H9 (cell line): Measurements from ENCODE around the gene LMX1B. TPM values are rescaled to one million over a fixed set of nuclear protein-coding genes. Genes with fewer than 3 reads are reported as not detected.
A peak's percentile ranks its signal among the peaks of the same experiment; 100 is the strongest.

ENCODE experiments used
- DNase-seq: peaks from one replicate; pipeline ENCODE4 v3.0.0-alpha.2; 2017
- H2AFZ ChIP-seq: one replicate; pipeline ENCODE4 v1.6.1; 2013; ENCODE audit warnings: mild to moderate bottlenecking, low read length, control low read depth, moderate library complexity
- H2AK5ac ChIP-seq: 2 replicates; pipeline ENCODE4 v1.6.1; 2013; ENCODE audit warnings: low read length, control low read depth, mixed read lengths; ENCODE audit not compliant: insufficient read length
- H2BK120ac ChIP-seq: one replicate; pipeline ENCODE4 v1.6.1; 2013; ENCODE audit warnings: low read depth, mild to moderate bottlenecking, low read length, control low read depth, inconsistent platforms; ENCODE audit not compliant: poor library complexity, severe bottlenecking
- H2BK12ac ChIP-seq: 2 replicates; pipeline ENCODE4 v1.6.1; 2013; ENCODE audit warnings: low read length, control low read depth, mixed read lengths, low read depth; ENCODE audit not compliant: insufficient read length
- H2BK15ac ChIP-seq: 2 replicates; pipeline ENCODE4 v1.6.1; 2013; ENCODE audit warnings: low read depth, low read length, control low read depth
- H2BK20ac ChIP-seq: one replicate; pipeline ENCODE4 v1.6.1; 2013; ENCODE audit warnings: low read depth, mild to moderate bottlenecking, low read length, control low read depth, inconsistent platforms; ENCODE audit not compliant: poor library complexity, severe bottlenecking
- H2BK5ac ChIP-seq: 2 replicates; pipeline ENCODE4 v1.6.1; 2013; ENCODE audit warnings: low read length, control low read depth, mixed read lengths; ENCODE audit not compliant: insufficient read length
- H3K14ac ChIP-seq: 2 replicates; pipeline ENCODE4 v1.6.1; 2013; ENCODE audit warnings: low read length, control low read depth; ENCODE audit not compliant: insufficient read depth
- H3K18ac ChIP-seq: 2 replicates; pipeline ENCODE4 v1.6.1; 2013; ENCODE audit warnings: low read depth, mild to moderate bottlenecking, mixed read lengths, low read length, control low read depth; ENCODE audit not compliant: insufficient read length
- H3K23ac ChIP-seq: 2 replicates; pipeline ENCODE4 v1.6.1; 2013; ENCODE audit warnings: low read length, control low read depth, mixed read lengths, low read depth; ENCODE audit not compliant: insufficient read length
- H3K23me2 ChIP-seq: 2 replicates; pipeline ENCODE4 v1.6.1; 2013; ENCODE audit warnings: low read depth, mild to moderate bottlenecking, mixed read lengths, low read length, control low read depth; ENCODE audit not compliant: insufficient read length, poor library complexity, severe bottlenecking
- H3K27ac ChIP-seq: 2 replicates; pipeline ENCODE4 v1.5.1; 2013; ENCODE audit warnings: low read length, control low read depth, mixed read lengths, low read depth; ENCODE audit not compliant: insufficient read length
- H3K27me3 ChIP-seq: 2 replicates; pipeline ENCODE4 v1.6.1; 2013; ENCODE audit warnings: low read length, control low read depth, inconsistent platforms; ENCODE audit not compliant: insufficient read depth
- H3K4ac ChIP-seq: 2 replicates; pipeline ENCODE4 v1.6.1; 2013; ENCODE audit warnings: low read depth, mild to moderate bottlenecking, control low read depth, inconsistent platforms, low read length, moderate library complexity
- H3K4me1 ChIP-seq: 2 replicates; pipeline ENCODE4 v1.6.1; 2013; ENCODE audit warnings: low read length, control low read depth, inconsistent platforms; ENCODE audit not compliant: insufficient read depth
- H3K4me2 ChIP-seq: 2 replicates; pipeline ENCODE4 v1.6.1; 2013; ENCODE audit warnings: low read length, control low read depth, mixed read lengths; ENCODE audit not compliant: insufficient read length, insufficient read depth
- H3K56ac ChIP-seq: 2 replicates; pipeline ENCODE4 v1.6.1; 2013; ENCODE audit warnings: low read depth, mild to moderate bottlenecking, mixed read lengths, low read length, control low read depth; ENCODE audit not compliant: insufficient read length
- H3K79me1 ChIP-seq: 2 replicates; pipeline ENCODE4 v1.6.1; 2013; ENCODE audit warnings: low read depth, mild to moderate bottlenecking, moderate library complexity, low read length, control low read depth, inconsistent platforms; ENCODE audit not compliant: insufficient read depth, poor library complexity, severe bottlenecking
- H3K79me2 ChIP-seq: 2 replicates; pipeline ENCODE4 v1.6.1; 2013; ENCODE audit warnings: low read length, control low read depth, inconsistent platforms; ENCODE audit not compliant: insufficient read depth
- H3K9ac ChIP-seq: 2 replicates; pipeline ENCODE4 v1.6.1; 2013; ENCODE audit warnings: low read length, control low read depth, mixed read lengths; ENCODE audit not compliant: insufficient read length; ENCODE audit errors: extremely low read depth
- H3K9me3 ChIP-seq: one replicate; pipeline ENCODE4 v1.6.1; 2013; ENCODE audit warnings: low read depth, low read length, inconsistent platforms; ENCODE audit not compliant: control insufficient read depth
- H3T11ph ChIP-seq: one replicate; pipeline ENCODE4 v1.6.1; 2013; ENCODE audit warnings: mild to moderate bottlenecking, low read length, control low read depth, inconsistent platforms
- H4K20me1 ChIP-seq: one replicate; pipeline ENCODE4 v1.6.1; 2013; ENCODE audit not compliant: control insufficient read depth, insufficient read length, insufficient read depth
- H4K5ac ChIP-seq: 2 replicates; pipeline ENCODE4 v1.6.1; 2013; ENCODE audit warnings: low read depth, mild to moderate bottlenecking, mixed read lengths, low read length, control low read depth; ENCODE audit not compliant: insufficient read length
- H4K8ac ChIP-seq: replicated peaks from 2 replicates; pipeline ENCODE4 v1.6.1; 2013; ENCODE audit warnings: low read length, control low read depth, mixed read lengths, low read depth; ENCODE audit not compliant: insufficient read length
- H4K91ac ChIP-seq: 2 replicates; pipeline ENCODE4 v1.6.1; 2013; ENCODE audit warnings: low read depth, mild to moderate bottlenecking, moderate library complexity, mixed read lengths, low read length, control low read depth; ENCODE audit not compliant: insufficient read length
- H3K27ac Mint-ChIP-seq, 3 experiments: 2 replicates in 2 of 3; 3 replicates in 1 of 3; pipeline ENCODE4 v1.8.0; 2020 to 2021; ENCODE audit warnings: mixed read lengths in 3 of 3, mild to moderate bottlenecking in 1 of 3, moderate library complexity in 1 of 3
- H3K27me3 Mint-ChIP-seq: 2 replicates; pipeline ENCODE4 v1.8.0; 2021; ENCODE audit warnings: low read depth, mild to moderate bottlenecking, moderate library complexity, mixed read lengths
- H3K36me3 Mint-ChIP-seq, 3 experiments: 2 replicates in 2 of 3; 3 replicates in 1 of 3; pipeline ENCODE4 v1.8.0; 2020 to 2021; ENCODE audit warnings: low read depth in 3 of 3, mixed read lengths in 3 of 3; ENCODE audit not compliant: insufficient read depth in 1 of 3
- H3K4me1 Mint-ChIP-seq, 2 experiments: 2 replicates each; pipeline ENCODE4 v1.8.0; 2020; ENCODE audit warnings: mixed read lengths in 2 of 2
- H3K4me3 Mint-ChIP-seq, 2 experiments: 2 replicates in 1 of 2; 3 replicates in 1 of 2; pipeline ENCODE4 v1.8.0; 2020 to 2021; ENCODE audit warnings: mild to moderate bottlenecking in 2 of 2, mixed read lengths in 2 of 2, moderate library complexity in 1 of 2
- H3K9me3 Mint-ChIP-seq, 2 experiments: 2 replicates in 1 of 2; 3 replicates in 1 of 2; pipeline ENCODE4 v1.8.0; 2020; ENCODE audit warnings: mild to moderate bottlenecking in 2 of 2, mixed read lengths in 2 of 2, moderate library complexity in 1 of 2
- WGBS: extraction: QIAGEN DNeasy Blood & Tissue Kit; methylation state at CpG from one replicate; pipeline ENCODE4 v1.1.7; 2013; ENCODE audit warnings: missing lambda C conversion rate, low lambda C conversion rate, mixed read lengths; ENCODE audit not compliant: insufficient read length; ENCODE audit errors: extremely low coverage; 5-methylcytosine and 5-hydroxymethylcytosine counted together
- total RNA-seq: library from RNA; stranded (reverse); gene quantifications from 2 replicates; pipeline ENCODE4 v1.2.1, GENCODE V29; 2021
- TF ChIP-seq, protein P1 (sequence below): fragments of 200-600 bp; sonication (generic); conservative IDR thresholded peaks from 3 replicates; pipeline ENCODE4 v1.8.0; 2021; ENCODE audit warnings: antibody characterized with exemption, mild to moderate bottlenecking

Gene LMX1B
- total RNA-seq, 1 experiment from 2014 or later: 0.85 TPM

DNA sequence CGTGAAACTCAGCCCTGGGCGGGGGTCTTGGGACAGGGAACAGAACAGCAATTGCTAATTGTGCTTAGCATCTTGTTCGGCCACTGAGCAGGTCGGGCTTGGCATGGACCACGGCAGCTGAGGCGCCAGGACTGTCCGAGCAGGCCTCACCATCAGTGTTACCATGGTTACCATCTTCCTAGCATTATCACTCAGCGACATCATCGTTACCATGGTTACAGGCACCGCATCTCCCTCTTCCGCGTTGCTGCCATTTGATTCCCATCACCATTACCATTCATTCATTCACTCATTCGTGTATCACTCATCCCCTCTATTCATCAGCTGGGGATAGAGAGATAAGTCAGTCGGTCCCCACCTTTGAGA lies 110.1 kb downstream of the LMX1B start:
- TF ChIP-seq, protein P1, sequence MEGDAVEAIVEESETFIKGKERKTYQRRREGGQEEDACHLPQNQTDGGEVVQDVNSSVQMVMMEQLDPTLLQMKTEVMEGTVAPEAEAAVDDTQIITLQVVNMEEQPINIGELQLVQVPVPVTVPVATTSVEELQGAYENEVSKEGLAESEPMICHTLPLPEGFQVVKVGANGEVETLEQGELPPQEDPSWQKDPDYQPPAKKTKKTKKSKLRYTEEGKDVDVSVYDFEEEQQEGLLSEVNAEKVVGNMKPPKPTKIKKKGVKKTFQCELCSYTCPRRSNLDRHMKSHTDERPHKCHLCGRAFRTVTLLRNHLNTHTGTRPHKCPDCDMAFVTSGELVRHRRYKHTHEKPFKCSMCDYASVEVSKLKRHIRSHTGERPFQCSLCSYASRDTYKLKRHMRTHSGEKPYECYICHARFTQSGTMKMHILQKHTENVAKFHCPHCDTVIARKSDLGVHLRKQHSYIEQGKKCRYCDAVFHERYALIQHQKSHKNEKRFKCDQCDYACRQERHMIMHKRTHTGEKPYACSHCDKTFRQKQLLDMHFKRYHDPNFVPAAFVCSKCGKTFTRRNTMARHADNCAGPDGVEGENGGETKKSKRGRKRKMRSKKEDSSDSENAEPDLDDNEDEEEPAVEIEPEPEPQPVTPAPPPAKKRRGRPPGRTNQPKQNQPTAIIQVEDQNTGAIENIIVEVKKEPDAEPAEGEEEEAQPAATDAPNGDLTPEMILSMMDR: no peak
- H3K14ac ChIP-seq: no peak overlapping the region
- H2BK5ac ChIP-seq: no peak overlapping the region
- H4K91ac ChIP-seq: no peak overlapping the region
- H3K79me1 ChIP-seq: no peaks in the 10 kb centered on the region
- H3K9ac ChIP-seq: no peak overlapping the region
- H4K5ac ChIP-seq: no peak overlapping the region
- no peak overlapping the region for H3K18ac ChIP-seq
- peak overlapping the region; percentile 62 for H3K4me2 ChIP-seq
- no peak overlapping the region for H2BK20ac ChIP-seq
- no peak overlapping the region for H2BK15ac ChIP-seq
- H3K27me3 ChIP-seq: no peaks in the 10 kb centered on the region; the same call in 1 of the 2 replicates
- no peak overlapping the region for H2AK5ac ChIP-seq
- Mint-ChIP-seq H3K9me3 (peaks cover 0 to 5% of the 10 kb centered on the region in 2 experiments; a peak in 2 of 5 replicates), H3K4me3 (peak overlapping the region; percentile 67 to 81), H3K27ac (no peak overlapping the region), H3K27me3 (peaks cover 56% of the 10 kb centered on the region), H3K4me1 (peaks cover 18 to 27% of the 10 kb centered on the region in 2 experiments), H3K36me3 (no peaks in the 10 kb centered on the region; a peak in 1 of 7 replicates)
- DNase-seq: peak; percentile 49
- H4K8ac ChIP-seq: no peak overlapping the region
- H4K20me1 ChIP-seq: no peaks in the 10 kb centered on the region
- H3K56ac ChIP-seq: no peak overlapping the region
- no peak overlapping the region for H2BK12ac ChIP-seq
- no CpG with 5 or more reads among the region's 14 CpGs for WGBS
- H3K23me2 ChIP-seq: peaks cover 14% of the 10 kb centered on the region
- H3K9me3 ChIP-seq: no peaks in the 10 kb centered on the region
- peaks cover 2% of the 10 kb centered on the region; the same call in 1 of the 2 replicates for H3K4me1 ChIP-seq
- no peak overlapping the region for H2AFZ ChIP-seq
- H2BK120ac ChIP-seq: no peak overlapping the region
- H3K79me2 ChIP-seq: no peaks in the 10 kb centered on the region
- no peak overlapping the region for H3K27ac ChIP-seq
- no peak overlapping the region for H3K23ac ChIP-seq
- H3K4ac ChIP-seq: no peak overlapping the region
- no peak overlapping the region for H3T11ph ChIP-seq
